ENCODE measurements around the gene SENP1. TPM values are rescaled to one million over a fixed set of nuclear protein-coding genes. Genes with fewer than 3 reads are reported as not detected.

The SENP1 gene
- total RNA-seq, 2 experiments from 2014 or later: 20.3 to 25.7 TPM

GRCh38 chr12:48029491-48030172 is 76.2 kb downstream of the SENP1 start:
- intact Hi-C loops (cut with DNase I, micrococcal nuclease): no loop called here
- Histone ChIP-seq H3K9me3 (ENCODE audit: control insufficient read depth in 1 of 2, insufficient read depth in 1 of 2, low read length in 2 of 2) (peaks cover 0 to 5% of the 10 kb centered on the region in 2 experiments), H3K27me3 (ENCODE audit: control insufficient read depth in 1 of 2, insufficient read depth in 2 of 2, low read length in 2 of 2) (peaks cover 0 to 4% of the 10 kb centered on the region in 2 experiments), H3K27ac (ENCODE audit: low read depth in 1 of 2, low read length in 2 of 2) (no peak overlapping the region), H3K4me1 (ENCODE audit: insufficient read depth, low read length) (no peaks in the 10 kb centered on the region), H3K36me3 (ENCODE audit: insufficient read depth, low read length) (no peaks in the 10 kb centered on the region), H3K4me3 (ENCODE audit: low read length) (no peak overlapping the region)
- Mint-ChIP-seq H3K27me3 (no peaks in the 10 kb centered on the region), H3K4me3 (no peak overlapping the region), H3K36me3 (ENCODE audit: low read depth) (no peaks in the 10 kb centered on the region), H3K9me3 (no peaks in the 10 kb centered on the region), H3K4me1 (ENCODE audit: low read depth) (no peaks in the 10 kb centered on the region), H3K27ac (no peak overlapping the region)
- ChIA-PET CTCF (no interaction called here), POLR2A (no interaction called here)
- TF ChIP-seq CTCF (IDR thresholded peaks at IDR 0.05): no peak
- ATAC-seq (ENCODE audit: poor library complexity): no peak
- DNase-seq: no peak

GRCh38 chr12:48028541-48029431 is 77.1 kb downstream of the SENP1 start:
- H3K4me3 ChIP-seq (ENCODE audit: low read length): no peak overlapping the region
- intact Hi-C loops (cut with DNase I, micrococcal nuclease): no loop called here
- POLR2A ChIA-PET: no interaction called here
- H3K4me1 ChIP-seq (ENCODE audit: insufficient read depth, low read length): no peaks in the 10 kb centered on the region
- no peaks in the 10 kb centered on the region for H3K36me3 Mint-ChIP-seq (ENCODE audit: low read depth)
- no peak for DNase-seq
- ATAC-seq (ENCODE audit: poor library complexity): no peak
- peaks cover 0 to 5% of the 10 kb centered on the region in 2 experiments for H3K9me3 ChIP-seq (ENCODE audit: control insufficient read depth in 1 of 2, insufficient read depth in 1 of 2, low read length in 2 of 2)
- no peaks in the 10 kb centered on the region for H3K27me3 Mint-ChIP-seq
- no peak overlapping the region for H3K4me3 Mint-ChIP-seq
- TF ChIP-seq CTCF (IDR thresholded peaks at IDR 0.05): no peak
- peaks cover 0 to 4% of the 10 kb centered on the region in 2 experiments for H3K27me3 ChIP-seq (ENCODE audit: control insufficient read depth in 1 of 2, insufficient read depth in 2 of 2, low read length in 2 of 2)
- H3K27ac Mint-ChIP-seq: no peak overlapping the region
- CTCF ChIA-PET: no interaction called here
- H3K9me3 Mint-ChIP-seq: no peaks in the 10 kb centered on the region
- no peaks in the 10 kb centered on the region for H3K4me1 Mint-ChIP-seq (ENCODE audit: low read depth)
- no peak overlapping the region for H3K27ac ChIP-seq (ENCODE audit: low read depth in 1 of 2, low read length in 2 of 2)
- H3K36me3 ChIP-seq (ENCODE audit: insufficient read depth, low read length): no peaks in the 10 kb centered on the region

GRCh38 chr12:48027183-48028002 is 78.5 kb downstream of the SENP1 start:
- peaks cover 0 to 5% of the 10 kb centered on the region in 2 experiments for H3K9me3 ChIP-seq (ENCODE audit: control insufficient read depth in 1 of 2, insufficient read depth in 1 of 2, low read length in 2 of 2)
- no peak overlapping the region for H3K4me3 ChIP-seq (ENCODE audit: low read length)
- DNase-seq: no peak
- Mint-ChIP-seq H3K36me3 (ENCODE audit: low read depth) (no peaks in the 10 kb centered on the region), H3K27me3 (peaks cover 8% of the 10 kb centered on the region), H3K27ac (no peak overlapping the region), H3K9me3 (no peaks in the 10 kb centered on the region), H3K4me1 (ENCODE audit: low read depth) (no peaks in the 10 kb centered on the region), H3K4me3 (no peak overlapping the region)
- H3K36me3 ChIP-seq (ENCODE audit: insufficient read depth, low read length): no peaks in the 10 kb centered on the region
- intact Hi-C loops (cut with DNase I, micrococcal nuclease): no loop called here
- peaks cover 4 to 7% of the 10 kb centered on the region in 2 experiments for H3K27me3 ChIP-seq (ENCODE audit: control insufficient read depth in 1 of 2, insufficient read depth in 2 of 2, low read length in 2 of 2)
- ChIA-PET CTCF (no interaction called here), POLR2A (no interaction called here)
- no peaks in the 10 kb centered on the region for H3K4me1 ChIP-seq (ENCODE audit: insufficient read depth, low read length)
- no peak for TF ChIP-seq CTCF (IDR thresholded peaks at IDR 0.05)
- no peak overlapping the region for H3K27ac ChIP-seq (ENCODE audit: low read depth in 1 of 2, low read length in 2 of 2)
- no peak for ATAC-seq (ENCODE audit: poor library complexity)
